ENCODE data around the gene AAK1.

GRCh38 chr2:69669666-69670065 is 26.1 kb upstream of the AAK1 start:
- TF ChIP-seq CTCF (IDR thresholded peaks at IDR 0.05), result no peak
- no peak for TF ChIP-seq POLR2A (IDR thresholded peaks at IDR 0.05)

Measured in body of pancreas (tissue), 4 donors.